DMS153 treated with DMSO at 0.1 percent for 48 hours (cell line): ENCODE results near the gene SPNS2.

Source experiments
- DNase-seq: peaks from one replicate; lab custom pipeline; 2025; ENCODE audit not compliant: unreplicated experiment; lab: John Stamatoyannopoulos, UW

SPNS2 gene

GRCh38 chr17:4498461-4499397 lies at the start of gene SPNS2:
SPNS2 (plus strand) TSS chr17:4498881; CDS start chr17:4499048, 167 bp downstream.
- DNase-seq, result no peak

- DNase-seq, result no peak
Measured at GRCh38 chr17:4449736-4450135, 48.9 kb upstream of the SPNS2 start.

GRCh38 chr17:4450710-4451316 lies 47.9 kb upstream of the SPNS2 start:
- DNase-seq, result no peak

GRCh38 chr17:4453812-4454591 lies 44.7 kb upstream of the SPNS2 start:
- no peak for DNase-seq

- no peak for DNase-seq
Measured at GRCh38 chr17:4460661-4461060, 38.0 kb upstream of the SPNS2 start.

GRCh38 chr17:4463818-4464476 lies 34.7 kb upstream of the SPNS2 start:
- DNase-seq, result no peak

GRCh38 chr17:4465786-4466185 lies 32.9 kb upstream of the SPNS2 start:
- DNase-seq, result no peak

- DNase-seq, result no peak
Measured at GRCh38 chr17:4467287-4467686, 31.4 kb upstream of the SPNS2 start.

- DNase-seq, result no peak
Measured at GRCh38 chr17:4469552-4469951, 29.1 kb upstream of the SPNS2 start.

- no peak for DNase-seq
Measured at GRCh38 chr17:4472286-4472685, 26.4 kb upstream of the SPNS2 start.

- DNase-seq, result no peak
Measured at GRCh38 chr17:4474093-4474492, 24.6 kb upstream of the SPNS2 start.

GRCh38 chr17:4475001-4475400 lies 23.7 kb upstream of the SPNS2 start:
- no peak for DNase-seq

- no peak for DNase-seq
Measured at GRCh38 chr17:4475463-4475862, 23.2 kb upstream of the SPNS2 start.

GRCh38 chr17:4476017-4476416 lies 22.7 kb upstream of the SPNS2 start:
- no peak for DNase-seq

GRCh38 chr17:4476511-4477070 lies 22.1 kb upstream of the SPNS2 start:
- no peak for DNase-seq

- DNase-seq, result no peak
Measured at GRCh38 chr17:4477255-4477791, 21.4 kb upstream of the SPNS2 start.

GRCh38 chr17:4478318-4478830 lies 20.3 kb upstream of the SPNS2 start:
- no peak for DNase-seq

- no peak for DNase-seq
Measured at GRCh38 chr17:4479340-4479981, 19.2 kb upstream of the SPNS2 start.

- DNase-seq, result no peak
Measured at GRCh38 chr17:4479982-4480751, 18.5 kb upstream of the SPNS2 start.
